HG02981 (cell line): ENCODE measurements around the gene LAPTM4A.

Experiments
- ATAC-seq: cut with Tn5 transposase; IDR thresholded peaks from one replicate; pipeline ENCODE4 v1.9.1; 2021; ENCODE audit warnings: mild to moderate bottlenecking, moderate library complexity; ENCODE audit not compliant: unreplicated experiment

The LAPTM4A gene

DNA sequence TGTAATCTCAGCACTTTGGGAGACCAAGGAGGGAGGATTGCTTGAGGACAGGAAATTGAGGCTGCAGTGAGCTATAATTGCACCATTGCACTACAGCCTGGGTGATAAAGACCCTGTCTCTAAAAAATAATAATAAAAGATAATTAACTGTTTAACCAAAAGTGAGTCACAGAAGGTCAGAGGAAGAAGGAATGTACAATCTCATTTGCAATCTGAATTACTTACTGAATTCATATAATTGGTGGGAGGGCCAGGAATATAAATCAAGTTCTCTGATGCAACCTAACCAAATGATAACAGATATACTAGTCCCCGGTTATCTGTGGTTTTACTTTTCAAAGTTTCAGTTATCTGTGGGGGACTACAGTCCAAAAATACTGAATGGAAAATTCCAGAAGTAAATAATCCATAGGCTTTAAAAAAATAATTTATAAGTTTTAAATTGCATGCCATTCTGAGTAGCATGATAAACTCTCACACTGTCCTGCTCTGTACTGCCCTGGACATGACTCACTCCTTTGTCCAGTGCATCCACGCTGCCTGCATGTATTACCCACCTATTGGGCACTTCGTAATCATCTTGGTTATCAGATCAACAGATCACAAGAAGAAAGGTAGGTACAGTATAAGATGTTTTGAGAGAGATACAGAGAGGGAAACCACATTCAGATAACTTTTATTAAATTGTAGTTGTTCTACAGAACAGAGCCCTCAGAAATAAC, 26.2 kb downstream of the LAPTM4A start:
- no peak for ATAC-seq

DNA sequence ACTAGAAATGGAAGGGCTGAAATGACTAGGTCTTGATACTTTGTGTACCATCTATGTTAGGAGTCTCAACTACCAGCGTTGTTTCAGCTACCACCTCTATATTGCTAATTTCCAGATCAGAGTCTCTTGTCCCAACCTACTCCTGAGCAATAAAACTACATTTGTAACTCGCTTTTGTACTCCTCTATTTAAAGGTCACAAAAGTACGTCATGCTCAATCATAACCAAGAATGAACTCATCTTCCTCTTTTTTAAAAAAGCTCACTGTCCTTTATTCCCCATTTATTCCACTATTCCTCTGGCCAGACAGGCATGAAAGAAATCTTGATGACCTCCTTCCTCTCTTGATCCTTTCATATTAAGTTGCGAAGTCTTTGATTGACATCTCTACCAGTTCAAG, 27.7 kb downstream of the LAPTM4A start:
- ATAC-seq, result no peak

DNA sequence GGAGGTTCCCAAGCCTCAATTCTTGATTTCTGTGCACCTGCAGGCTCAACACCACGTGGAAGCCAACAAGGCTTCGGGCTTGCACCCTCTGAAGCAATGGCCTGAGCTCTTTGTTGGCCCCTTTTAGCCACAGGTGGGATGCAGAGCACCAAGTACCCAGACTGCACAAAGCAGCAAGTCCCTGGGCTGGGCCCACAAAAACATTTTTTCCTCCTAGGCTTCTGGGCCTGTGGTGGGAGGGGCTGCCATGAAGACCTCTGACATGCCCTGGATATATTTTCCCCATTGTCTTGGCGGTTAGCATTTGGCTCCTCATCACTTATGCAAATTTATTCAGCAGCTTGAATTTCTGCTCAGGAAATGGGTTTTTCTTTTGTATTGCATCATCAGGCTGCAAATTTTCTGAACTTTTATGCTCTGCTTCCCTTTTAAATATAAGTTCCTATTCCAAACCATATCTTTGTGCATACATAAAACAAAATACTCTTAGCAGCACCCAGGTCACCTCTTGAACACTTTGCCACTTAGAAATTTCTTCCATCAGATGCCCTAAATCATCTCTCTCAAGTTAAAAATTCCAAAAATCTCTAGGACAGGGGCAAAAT, 29.9 kb downstream of the LAPTM4A start:
- ATAC-seq, result no peak

DNA sequence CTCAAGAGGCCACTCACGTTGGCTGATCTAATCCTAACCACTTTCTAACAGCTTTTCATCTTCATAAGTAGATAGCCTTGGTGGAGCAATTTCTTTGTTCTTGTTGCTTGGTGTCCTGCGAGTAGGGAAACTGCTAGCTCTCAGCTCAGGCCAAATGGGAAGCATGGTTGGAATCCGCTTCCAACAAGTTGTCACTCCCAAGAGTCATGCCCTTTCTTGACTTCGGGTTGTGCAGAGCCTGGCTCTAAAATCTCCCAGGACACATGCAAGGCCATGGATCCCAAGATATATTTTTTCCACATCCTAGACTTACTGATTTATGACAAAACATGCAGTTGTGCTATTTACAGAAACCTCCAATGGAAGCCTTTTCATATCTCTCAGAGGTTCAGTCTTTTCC, 31.7 kb downstream of the LAPTM4A start:
- no peak for ATAC-seq

DNA sequence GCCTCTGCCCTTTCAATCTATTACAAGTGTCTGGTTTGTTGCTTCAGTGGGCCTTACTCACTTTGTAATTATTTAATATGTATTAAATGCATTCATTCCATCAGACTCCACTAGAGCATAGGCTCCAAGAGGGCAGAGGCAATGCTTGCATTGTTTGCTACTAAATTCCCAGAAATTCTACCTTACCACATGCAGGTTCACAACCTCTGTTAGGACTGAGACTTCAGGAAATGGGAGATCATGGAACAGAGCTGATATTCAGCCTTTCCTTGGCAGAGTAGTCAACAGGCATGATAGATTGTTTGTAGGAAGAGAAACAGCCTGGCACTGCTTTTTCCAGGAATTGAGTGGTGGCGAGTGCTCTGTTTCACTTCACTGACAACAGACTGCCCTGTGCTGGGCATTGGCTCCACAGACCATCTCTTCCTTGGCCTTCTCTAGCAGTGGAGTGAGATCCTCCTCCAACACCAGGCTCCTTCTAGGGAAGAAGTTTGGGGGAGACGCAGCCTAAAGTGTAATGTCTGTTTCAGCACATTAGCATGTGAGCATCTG, 32.8 kb downstream of the LAPTM4A start:
- no peak for ATAC-seq

DNA sequence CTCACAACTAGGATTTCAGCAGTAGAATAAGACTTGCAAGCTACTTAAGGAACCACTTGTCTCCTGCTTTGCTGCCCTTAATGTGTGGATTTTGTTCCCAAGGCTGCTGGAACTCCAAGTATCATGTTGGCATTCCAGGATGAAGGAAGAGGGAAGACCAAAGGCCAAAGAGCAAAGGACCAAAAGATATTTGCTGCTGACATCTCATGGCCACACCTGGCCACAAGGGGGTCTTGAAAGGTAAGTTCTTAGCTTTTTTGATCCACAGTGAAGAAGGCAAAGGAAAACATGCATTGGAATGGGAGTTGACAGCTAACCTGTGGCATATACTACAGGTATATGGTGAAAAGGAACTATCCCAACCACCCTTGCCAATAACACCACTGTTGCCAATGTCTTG, 35.1 kb downstream of the LAPTM4A start:
- ATAC-seq, result no peak

DNA sequence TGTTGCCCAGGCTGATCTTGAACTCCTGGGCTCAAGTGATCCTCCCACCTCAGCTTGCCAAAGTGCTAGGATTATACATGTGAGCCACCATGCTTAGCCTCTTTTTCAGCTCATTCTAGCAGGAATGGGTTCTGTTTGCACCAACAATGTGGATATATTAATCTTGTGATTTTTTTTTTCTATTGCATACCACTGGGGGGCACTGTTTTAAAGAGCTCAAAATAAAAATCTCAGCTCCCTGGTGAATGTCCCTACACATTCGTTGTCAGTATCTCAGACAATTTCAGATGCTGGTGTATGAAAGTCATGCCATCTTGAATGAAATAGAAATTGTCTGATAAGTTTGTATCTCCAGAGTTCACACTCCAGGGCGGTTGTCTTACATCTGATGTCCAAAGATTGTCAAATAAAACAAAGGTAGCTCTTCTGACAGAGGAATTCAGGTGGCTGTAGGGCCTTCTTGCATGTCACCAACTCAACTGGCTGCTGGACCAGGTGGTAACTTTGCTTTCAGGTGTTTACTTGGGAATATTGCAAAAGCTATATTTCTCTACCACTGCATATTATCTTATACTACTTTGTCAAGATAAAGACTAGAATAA, 35.8 kb downstream of the LAPTM4A start:
- ATAC-seq, result no peak

DNA sequence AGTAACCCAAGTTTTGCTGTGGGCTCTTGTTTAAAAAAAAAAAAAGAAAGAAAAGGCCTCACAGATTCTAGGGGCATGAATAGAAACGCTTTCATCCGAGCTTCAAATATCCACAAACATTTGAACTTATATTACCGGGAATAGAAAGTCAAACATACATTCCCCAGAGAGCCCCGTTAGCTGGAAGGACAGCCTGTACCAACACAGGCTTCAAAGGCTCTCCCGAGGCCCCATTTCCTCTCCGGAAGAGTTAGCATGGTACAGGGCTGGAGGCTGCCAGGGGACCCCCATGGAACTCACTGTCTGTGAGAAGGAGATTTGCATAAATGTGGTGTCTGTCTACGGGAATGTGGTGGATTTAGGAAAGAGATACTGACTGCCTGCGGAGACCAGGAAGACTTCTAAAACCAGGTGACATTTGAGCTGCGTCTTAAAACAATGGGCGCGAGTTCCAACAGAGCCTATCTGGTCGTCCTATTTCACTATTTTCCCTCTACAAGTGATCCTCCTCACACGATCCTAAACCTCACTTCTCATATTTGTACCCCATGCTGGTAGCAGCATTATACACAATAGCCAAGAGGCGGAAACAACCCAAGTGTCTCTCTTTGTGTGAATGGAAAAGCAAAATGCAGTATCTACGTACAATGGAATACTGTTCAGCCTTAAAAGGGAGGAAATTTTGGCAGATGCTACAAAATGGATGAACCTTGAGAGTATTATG, 38.1 kb downstream of the LAPTM4A start:
- ATAC-seq, result no peak

DNA sequence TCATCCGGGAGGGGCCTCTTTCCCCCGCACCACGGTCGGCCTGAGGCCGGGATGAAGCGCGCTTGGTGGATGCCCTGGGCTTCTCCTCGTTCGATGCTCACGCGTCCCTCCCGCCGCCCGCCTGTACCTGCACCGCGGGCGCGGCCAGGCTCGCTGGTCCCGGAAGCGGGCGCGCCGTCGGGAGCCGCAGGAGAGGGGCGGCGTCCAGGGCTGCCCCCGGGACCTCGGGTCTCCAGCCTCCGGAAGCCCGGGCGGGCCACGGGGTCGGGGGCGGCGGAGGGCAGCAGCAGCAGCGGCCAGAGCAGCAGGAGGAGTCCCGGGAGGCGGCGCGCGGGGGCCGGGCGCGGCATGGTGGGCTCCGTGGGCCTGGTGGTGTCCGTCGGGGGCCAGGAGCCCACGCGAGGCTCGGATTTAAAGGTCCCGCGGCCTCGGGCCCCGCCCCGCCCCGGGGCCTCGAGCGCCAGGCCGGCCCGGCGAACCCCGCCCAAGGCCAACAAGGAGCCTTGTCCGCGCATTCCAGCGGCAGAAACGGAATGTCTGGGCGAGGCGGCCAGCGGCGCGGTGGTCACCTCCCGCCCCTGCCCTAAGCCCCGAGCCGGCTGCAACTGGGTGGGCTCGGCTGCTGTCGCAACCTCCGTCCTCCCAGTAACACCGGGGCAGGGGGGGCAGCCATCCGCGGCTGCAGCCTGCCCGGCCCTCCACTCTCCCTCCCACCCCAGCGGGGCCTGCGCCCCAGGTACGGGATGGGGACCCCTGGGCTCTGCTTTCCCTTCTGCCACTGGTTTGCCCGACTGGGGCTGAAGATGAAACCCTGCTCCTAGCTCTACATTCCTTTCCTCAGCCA, 38.9 kb downstream of the LAPTM4A start, which contains the start of gene MATN3:
Gene MATN3 (minus strand): TSS at position 387 of the 844 bp plus-strand sequence. CDS start 37 bp downstream, at position 350.
- no peak for ATAC-seq

DNA sequence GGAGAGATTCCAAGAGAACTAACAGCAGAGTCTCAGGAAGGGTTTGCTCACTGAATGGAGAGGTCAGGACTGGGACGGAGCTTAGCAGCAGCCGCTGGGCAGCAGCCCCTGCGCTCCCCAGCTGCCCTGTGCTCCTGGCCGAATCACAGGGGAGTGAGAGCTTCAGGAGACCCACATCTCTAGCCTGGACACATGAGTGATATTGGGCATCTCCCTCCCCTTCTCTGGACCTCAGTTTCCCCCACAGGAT, 39.5 kb downstream of the LAPTM4A start:
- ATAC-seq, result no peak

DNA sequence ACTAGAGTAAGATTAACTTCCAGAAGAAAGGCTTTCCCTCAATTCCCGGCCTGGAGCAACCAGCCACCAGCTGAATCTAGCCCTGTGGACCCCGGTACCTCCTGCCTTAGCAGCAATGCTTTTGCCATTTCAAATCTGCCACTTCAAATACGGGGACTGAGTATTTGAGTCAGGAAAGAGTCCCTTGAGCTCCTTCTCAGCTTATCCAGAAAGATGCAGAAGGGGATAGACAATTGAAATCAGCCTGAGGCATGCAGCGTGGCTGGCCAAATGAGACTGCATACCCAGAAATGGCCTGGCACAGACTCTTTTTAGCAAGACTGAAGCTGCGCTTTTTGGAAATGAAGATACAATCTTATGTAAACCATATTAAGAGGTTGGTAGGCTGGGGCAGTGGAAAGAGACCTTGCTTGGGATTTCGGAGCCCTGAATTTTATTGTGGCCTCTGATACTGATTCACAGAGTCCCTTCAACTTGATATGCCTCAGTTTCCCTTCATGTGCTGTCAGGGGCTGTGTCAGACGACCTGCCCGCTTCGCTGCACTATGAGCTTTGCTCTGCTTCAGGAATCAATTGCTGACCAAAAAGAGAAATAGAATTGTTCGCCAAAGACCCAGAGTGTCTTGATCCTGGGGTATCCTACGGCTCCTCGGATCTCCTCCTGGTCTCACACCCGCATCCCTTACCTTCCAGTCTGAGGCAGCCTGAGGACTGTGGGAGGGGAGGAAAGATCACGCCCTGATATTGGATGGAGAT, 40.0 kb downstream of the LAPTM4A start:
- ATAC-seq, result no peak

DNA sequence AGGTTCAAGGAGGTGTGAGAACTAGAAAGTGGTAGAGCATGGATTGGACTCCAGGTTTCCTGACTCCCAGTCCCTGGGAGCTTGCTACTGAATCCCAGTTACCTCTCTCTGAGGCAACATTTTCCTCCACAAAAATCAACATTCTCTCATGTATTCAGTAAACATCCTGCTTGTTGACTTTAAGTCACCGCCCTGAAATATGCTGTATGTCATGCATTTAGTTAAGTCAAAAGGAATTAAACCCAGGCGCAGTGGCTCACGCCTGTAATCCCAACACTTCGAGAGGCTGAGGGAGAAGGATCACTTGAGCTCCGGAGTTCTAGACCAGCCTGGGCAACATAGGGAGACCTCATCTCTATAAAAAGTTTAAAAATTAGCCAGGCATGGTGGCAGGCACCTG, 42.7 kb downstream of the LAPTM4A start:
- no peak for ATAC-seq

DNA sequence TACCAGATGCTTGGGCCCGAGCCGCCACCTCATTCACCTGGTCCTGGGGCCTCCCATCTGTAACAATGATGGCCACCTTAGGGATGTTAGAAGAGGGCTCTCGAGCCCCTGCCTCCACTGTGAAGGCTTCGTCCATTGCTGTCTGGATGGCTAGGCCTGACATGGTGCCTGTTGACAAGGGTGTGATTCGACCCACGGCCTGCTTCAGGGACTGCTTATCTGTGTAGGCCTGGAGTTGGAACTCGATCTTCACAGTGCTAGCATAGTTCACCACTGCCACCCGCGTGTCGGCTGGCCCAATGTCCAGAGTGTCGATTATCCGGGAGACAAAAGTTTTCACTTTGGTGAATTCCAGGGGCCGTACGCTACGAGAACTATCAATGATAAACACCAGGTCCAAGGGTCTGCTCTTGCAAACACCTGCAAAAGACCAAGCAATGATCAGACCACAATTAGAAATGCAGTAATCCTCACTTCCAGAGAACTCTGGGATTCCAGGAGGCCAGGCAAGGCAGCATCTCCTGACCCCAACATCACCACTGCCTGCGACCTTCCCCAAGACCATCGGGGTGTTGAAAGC, 45.4 kb downstream of the LAPTM4A start:
- no peak for ATAC-seq

DNA sequence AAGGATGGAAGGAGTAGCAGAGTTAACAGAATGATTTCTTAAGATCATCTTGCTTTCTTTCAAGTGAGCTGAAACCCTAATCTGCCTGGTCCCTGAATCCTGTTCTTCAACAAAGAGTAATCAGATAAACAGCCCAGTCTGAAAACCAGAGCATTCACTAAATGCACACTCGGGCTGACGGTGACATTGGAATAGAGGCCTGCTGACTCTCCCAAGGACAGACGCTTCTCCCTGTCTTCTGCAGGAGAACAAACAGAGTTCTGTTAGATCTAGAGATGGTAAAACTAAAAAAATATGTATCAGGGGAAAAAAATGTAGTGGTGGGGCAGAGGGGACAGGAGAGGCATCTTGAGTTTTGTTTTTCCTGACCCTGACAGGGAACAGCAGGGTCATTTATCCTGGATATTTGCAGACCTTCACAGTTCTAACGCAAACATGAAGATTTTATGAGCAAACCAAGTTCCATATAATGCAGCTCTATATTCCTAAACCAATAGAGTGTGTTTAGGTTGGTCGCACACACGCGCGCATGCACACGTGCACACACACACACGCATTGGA, 46.3 kb downstream of the LAPTM4A start:
- no peak for ATAC-seq

DNA sequence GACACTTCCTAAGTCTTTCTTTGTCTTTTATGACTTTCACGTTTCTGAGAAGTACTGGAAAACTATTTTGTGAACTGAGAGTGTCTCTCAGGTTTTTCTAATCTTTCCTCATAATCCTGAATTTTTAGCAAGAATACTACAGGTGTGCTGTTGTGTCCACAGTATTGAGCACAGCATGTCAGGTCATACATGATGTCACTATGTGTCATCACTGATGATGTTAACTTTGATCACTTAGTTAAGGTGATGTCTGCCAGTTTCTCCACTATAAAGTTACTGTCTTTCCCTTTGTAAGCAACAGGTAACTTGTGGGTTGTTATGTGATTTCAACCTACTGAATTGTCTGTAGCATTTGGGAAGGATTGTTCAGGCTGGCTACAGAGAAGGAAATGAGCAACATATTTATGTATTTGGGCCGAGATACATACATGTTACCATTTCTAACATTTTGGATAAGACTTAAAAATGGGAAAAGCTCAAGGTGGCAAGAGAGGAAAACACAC, 50.0 kb downstream of the LAPTM4A start:
- no peak for ATAC-seq

DNA sequence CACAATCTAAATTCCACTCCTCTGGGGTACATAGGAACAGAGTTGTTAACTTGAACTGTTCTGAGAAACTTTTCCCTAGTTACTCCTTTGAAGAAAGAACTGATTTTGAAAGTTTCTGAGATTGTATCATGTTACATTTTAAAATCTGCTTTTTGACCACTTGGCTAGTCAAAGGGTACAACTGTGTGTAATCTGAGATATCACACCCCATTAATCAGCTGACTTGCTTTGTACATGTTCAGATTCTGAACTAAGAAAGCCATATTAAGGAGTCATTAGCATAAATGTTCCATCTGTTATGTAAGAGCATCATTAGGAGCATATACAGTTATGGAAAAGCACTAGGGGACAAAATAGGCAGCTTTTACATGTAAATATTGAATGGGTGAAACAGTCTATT, 57.7 kb downstream of the LAPTM4A start:
- ATAC-seq, result no peak

DNA sequence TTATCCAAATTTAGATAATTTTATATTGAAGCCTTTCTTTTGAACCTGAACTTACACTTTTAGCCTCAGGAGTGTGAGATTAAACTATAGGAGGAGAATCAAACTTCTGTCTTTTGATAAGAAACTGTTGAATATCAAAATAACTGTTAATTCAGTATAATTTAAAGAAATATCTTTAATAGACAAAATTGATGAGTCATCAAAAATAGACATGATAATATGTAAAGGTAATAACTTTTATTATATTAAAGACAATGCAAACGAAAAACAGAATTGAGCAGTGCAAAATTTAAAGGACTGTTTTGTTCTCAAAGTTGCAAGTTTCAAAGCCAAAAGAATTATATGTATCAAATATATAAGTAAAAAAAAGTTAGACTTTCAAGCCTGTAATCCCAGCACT, 59.5 kb downstream of the LAPTM4A start:
- no peak for ATAC-seq

DNA sequence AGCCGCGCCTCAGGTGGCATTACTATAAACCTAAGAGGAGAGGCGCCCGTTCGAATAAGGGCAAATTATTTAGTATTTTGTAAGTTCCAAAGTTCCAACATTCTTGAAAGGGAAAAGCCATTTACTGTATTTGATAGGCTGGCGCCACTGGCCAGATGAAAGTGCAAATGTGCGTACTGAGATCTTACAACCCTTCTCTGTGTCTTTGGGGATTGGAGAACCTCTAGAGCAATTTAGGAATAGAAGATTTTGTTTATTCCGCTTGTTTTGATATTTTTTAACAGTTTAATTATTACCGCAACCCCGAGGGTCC, 61.1 kb downstream of the LAPTM4A start:
- ATAC-seq, result no peak

DNA sequence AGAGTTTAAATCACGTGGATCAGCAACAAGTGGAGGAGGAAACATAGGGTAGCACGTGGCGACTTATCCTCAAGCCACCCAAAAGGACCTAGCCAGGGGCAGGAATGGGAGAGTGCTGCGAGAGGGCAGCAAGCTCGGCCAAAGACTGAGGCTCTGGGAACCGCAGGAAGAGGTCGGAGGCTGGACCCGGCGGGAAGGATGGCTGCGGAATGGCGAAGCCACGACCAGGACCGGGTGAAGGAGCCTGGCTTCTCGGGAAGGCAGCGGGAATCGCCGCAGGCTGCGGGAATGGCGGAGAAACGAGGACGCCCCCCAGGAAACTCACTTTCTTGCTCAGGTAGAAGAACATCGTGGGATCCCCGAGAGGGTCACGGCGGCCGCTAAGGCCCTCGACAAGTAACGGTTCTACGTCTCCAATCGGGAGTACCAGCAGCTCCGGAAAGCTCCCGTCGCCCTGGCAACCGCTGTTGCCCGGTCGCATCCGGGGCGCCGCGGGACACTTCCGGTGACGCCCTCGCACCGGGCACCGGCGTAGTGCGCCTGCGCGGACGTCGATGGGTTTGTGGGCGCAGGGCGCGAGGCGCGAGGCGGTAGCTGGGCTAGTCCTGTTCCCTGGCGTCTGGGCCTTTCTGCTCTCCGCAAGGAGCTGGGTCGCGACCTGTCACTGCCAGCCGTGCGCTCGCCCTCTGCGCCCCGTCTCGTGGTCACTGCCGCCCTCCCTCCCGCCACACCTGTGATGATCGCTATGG, 61.6 kb downstream of the LAPTM4A start, which contains the start of gene WDR35:
Gene WDR35 (minus strand): TSS at position 439 of the 749 bp plus-strand sequence. CDS start 90 bp downstream, at position 349.
- ATAC-seq, result peak; percentile 92
